AG20443 (cell line): Measurements from ENCODE around the gene IFNW1.
"Not testable (repeated sequence)": the region's sequence is repeated elsewhere in the genome, so short reads cannot be mapped to it uniquely, and the experiment has no call there.

Experiments
- DNase-seq: peaks from one replicate; pipeline ENCODE4 v3.0.0; 2012; ENCODE audit warnings: low spot score, mixed read lengths

The IFNW1 gene

GRCh38 chr9:21141427-21141882, at the start of gene IFNW1:
Gene IFNW1 (minus strand): TSS chr9:21141832. CDS start chr9:21141570, 262 bp downstream.
- peak; percentile 17 for DNase-seq

GRCh38 chr9:21187487-21187886, 45.9 kb upstream of the IFNW1 start, which contains the start of gene IFNA4:
Gene IFNA4 (minus strand): TSS chr9:21187587. CDS start chr9:21187531, 56 bp downstream.
- not testable (repeated sequence) for DNase-seq

- not testable (repeated sequence) for DNase-seq
These were observed 41.4 kb upstream of the IFNW1 start for GRCh38 chr9:21182810-21183736.

- DNase-seq, result no peak
These were observed 33.0 kb upstream of the IFNW1 start for GRCh38 chr9:21174671-21175070.

GRCh38 chr9:21172156-21172555, 30.5 kb upstream of the IFNW1 start:
- no peak for DNase-seq

- DNase-seq, result no peak
These were observed 29.7 kb upstream of the IFNW1 start for GRCh38 chr9:21171351-21171750.

GRCh38 chr9:21166560-21166959, 24.9 kb upstream of the IFNW1 start, which contains the start of gene IFNA21:
Gene IFNA21 (minus strand): TSS chr9:21166660. CDS start chr9:21166612, 48 bp downstream.
- not testable (repeated sequence) for DNase-seq

GRCh38 chr9:21165516-21165915, 23.9 kb upstream of the IFNW1 start:
- no peak for DNase-seq

- no peak for DNase-seq
These were observed 18.5 kb upstream of the IFNW1 start for GRCh38 chr9:21160178-21160577.

- no peak for DNase-seq
These were observed 13.9 kb upstream of the IFNW1 start for GRCh38 chr9:21155501-21155900.

- no peak for DNase-seq
These were observed 12.5 kb upstream of the IFNW1 start for GRCh38 chr9:21154018-21154608.

- no peak for DNase-seq
These were observed 11.8 kb upstream of the IFNW1 start for GRCh38 chr9:21153336-21154017.

- DNase-seq, result no peak
These were observed 3.0 kb upstream of the IFNW1 start for GRCh38 chr9:21144603-21145002.

- no peak for DNase-seq
These were observed 4.6 kb downstream of the IFNW1 start for GRCh38 chr9:21137020-21137419.

GRCh38 chr9:21135736-21136135, 5.9 kb downstream of the IFNW1 start:
- DNase-seq, result no peak

- DNase-seq, result not testable (repeated sequence)
These were observed 13.4 kb downstream of the IFNW1 start for GRCh38 chr9:21128186-21128585.

GRCh38 chr9:21121595-21122251, 19.9 kb downstream of the IFNW1 start:
- no peak for DNase-seq

GRCh38 chr9:21121079-21121478, 20.6 kb downstream of the IFNW1 start:
- no peak for DNase-seq

- no peak for DNase-seq
These were observed 22.4 kb downstream of the IFNW1 start for GRCh38 chr9:21119093-21119770.

- DNase-seq, result no peak
These were observed 27.3 kb downstream of the IFNW1 start for GRCh38 chr9:21114311-21114710.
